ENCODE results near the gene PILRB.

GRCh38 chr7:100380196-100380595 lies 22.3 kb downstream of the PILRB start:
- no peak for TF ChIP-seq CTCF (IDR thresholded peaks at IDR 0.05; ENCODE audit: low read depth, low read length, poor library complexity, severe bottlenecking)
- TF ChIP-seq EZH2phosphoT487 (IDR thresholded peaks at IDR 0.05; ENCODE audit: borderline replicate concordance, low read length): no peak
